Coronary artery (tissue), 2 donors: Measurements from ENCODE around the gene C21orf58.
"Not testable (repeated sequence)": the region's sequence is repeated elsewhere in the genome, so short reads cannot be mapped to it uniquely, and the experiment has no call there.

Source experiments
- DNase-seq: peaks from one replicate; pipeline ENCODE4 v3.0.0-alpha.2; 2017; ENCODE audit warnings: low spot score
- H3K27ac ChIP-seq, 2 donors: fragments of 200-600 bp; sonication (generic); one replicate each; pipeline ENCODE4 v1.5.1; 2016 to 2019
- H3K4me3 ChIP-seq: fragments of 200-600 bp; sonication (generic); 2 replicates; pipeline ENCODE4 v1.5.1; 2016; ENCODE audit warnings: mild to moderate bottlenecking, moderate library complexity
- CTCF ChIP-seq: fragments of 200-600 bp; sonication (generic); IDR thresholded peaks from one replicate; pipeline ENCODE4 v1.5.1; 2019; ENCODE audit warnings: antibody characterized with exemption

C21orf58 gene

GRCh38 chr21:46318464-46318845, 5.2 kb downstream of the C21orf58 start:
- H3K27ac ChIP-seq = no peak overlapping the region
- H3K4me3 ChIP-seq = no peak overlapping the region
- no peak for DNase-seq
- no peak for TF ChIP-seq CTCF

GRCh38 chr21:46317710-46318463, 5.8 kb downstream of the C21orf58 start:
- H3K27ac ChIP-seq = no peak overlapping the region
- DNase-seq = no peak
- TF ChIP-seq CTCF = no peak
- H3K4me3 ChIP-seq = no peak overlapping the region

DNA sequence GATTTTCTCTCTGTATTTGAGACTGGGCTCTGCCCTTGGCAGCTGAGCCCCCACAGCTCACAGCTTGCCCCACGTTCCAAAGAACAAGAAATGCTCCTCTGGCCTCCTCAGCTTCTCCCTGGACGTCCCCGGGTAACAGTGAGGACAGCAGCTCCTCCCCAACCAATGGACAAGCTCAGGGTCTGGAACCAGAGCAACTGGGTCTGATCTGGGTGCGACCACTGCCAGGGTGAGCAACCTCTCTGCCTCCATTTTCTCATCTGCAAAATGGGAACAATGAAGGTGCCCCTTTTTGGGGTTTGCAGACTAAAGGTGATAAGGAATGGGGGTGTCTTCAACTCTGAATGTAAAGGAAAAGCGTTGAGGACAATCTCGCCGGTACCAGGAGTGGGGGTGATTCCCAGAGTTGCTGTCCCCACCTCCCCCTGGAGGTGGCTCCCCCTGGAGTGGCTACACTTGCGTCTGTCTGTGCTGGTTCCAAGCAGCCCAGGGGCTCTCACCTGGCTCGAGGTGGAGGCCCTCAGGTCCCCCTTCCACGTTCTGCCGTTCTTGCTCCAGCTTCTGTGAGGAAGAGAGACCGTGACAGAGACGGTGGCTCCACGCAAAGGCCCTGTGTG, 6.9 kb downstream of the C21orf58 start:
- no peak for DNase-seq
- no peak for TF ChIP-seq CTCF
- Histone ChIP-seq H3K4me3 (no peak overlapping the region), H3K27ac (no peak overlapping the region)

DNA sequence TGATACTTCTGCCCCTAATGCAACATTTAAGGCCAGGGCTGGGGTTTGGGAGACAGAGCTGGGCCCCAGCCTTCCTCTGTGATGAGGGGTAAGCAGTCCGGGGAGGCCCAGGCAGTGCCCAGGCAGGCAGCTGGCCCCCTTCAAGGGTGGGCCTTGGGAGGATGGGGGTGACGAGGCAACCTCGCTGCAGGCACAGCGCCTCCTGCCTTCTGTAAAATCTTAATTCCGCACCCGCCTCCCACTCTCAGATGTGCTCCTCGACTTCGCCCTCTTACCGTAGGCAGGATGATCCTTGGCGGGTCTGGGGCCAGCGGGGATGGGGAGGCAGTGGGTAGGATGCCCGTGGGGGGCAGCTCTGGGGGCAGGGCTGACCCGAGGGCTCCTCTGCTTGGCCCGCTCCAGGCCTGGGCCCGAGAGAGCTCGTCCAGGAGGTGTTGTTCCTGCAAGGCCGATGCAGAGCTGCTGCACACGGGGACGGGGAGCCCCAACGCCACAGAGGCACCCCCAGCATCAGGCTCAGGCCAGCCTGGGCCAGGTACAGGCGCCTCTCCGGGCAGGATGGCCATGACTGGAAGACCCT, 9.1 kb downstream of the C21orf58 start:
- no peak for DNase-seq
- no peak overlapping the region for H3K4me3 ChIP-seq
- no peak overlapping the region for H3K27ac ChIP-seq
- no peak for TF ChIP-seq CTCF

GRCh38 chr21:46312949-46313348, 10.7 kb downstream of the C21orf58 start:
- Histone ChIP-seq H3K4me3 (no peak overlapping the region), H3K27ac (no peak overlapping the region)
- DNase-seq = no peak
- no peak for TF ChIP-seq CTCF

DNA sequence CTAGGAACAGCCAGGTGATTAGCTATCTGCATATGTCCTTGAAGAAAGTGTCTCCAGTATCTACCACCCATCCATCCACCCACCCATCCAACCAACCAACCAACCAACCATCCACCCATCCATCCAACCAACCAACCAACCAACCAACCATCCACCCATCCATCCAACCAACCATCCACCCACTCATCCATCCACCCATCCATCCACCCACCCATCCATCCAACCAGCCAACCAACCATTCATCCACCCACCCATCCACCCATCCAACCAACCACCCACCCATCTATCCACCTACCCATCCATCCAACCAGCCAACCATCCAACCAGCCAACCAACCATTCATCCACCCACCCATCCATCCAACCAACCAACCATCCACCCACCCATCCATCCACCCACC, 12.1 kb downstream of the C21orf58 start:
- no peak for TF ChIP-seq CTCF
- DNase-seq = no peak
- H3K27ac ChIP-seq = no peak overlapping the region
- no peak overlapping the region for H3K4me3 ChIP-seq

DNA sequence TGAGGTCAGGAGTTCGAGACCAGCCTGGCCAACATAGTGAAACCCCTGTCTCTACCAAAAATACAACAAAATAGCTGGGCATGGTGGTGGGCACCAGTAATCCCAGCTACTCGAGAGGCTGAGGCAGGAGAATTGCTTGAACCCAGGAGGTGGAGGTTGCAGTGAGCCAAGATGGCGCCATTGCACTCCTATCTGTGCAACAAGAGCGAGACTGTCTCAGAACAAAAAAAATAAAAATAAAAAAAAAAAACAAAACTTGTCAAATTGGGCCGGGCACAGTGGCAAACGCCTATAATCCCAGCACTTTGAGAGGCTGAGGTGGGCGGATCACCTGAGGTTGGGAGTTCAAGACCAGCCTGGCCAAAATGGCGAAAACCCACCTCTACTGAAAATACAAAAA, 13.4 kb downstream of the C21orf58 start:
- not testable (repeated sequence) for DNase-seq, H3K27ac ChIP-seq, H3K4me3 ChIP-seq
